Mesendoderm (in vitro differentiated cells): Measurements from ENCODE around the gene TMEM272.
A peak's percentile ranks its signal among the peaks of the same experiment; 100 is the strongest.

Experiments used
- DNase-seq: peaks from one replicate; pipeline ENCODE4 v3.0.0; 2013
- H2AK5ac ChIP-seq: 2 replicates; pipeline ENCODE4 v1.6.1; 2013; ENCODE audit warnings: low read length, inconsistent platforms
- H2BK120ac ChIP-seq: 2 replicates; pipeline ENCODE4 v1.6.1; 2013; ENCODE audit warnings: low read depth, mild to moderate bottlenecking, low read length, moderate library complexity, mixed read lengths
- H2BK15ac ChIP-seq: replicated peaks from 2 replicates; pipeline ENCODE4 v1.6.1; 2013; ENCODE audit warnings: low read depth, mild to moderate bottlenecking, moderate library complexity
- H2BK5ac ChIP-seq: 2 replicates; pipeline ENCODE4 v1.6.1; 2013; ENCODE audit warnings: low read length, inconsistent platforms
- H3K18ac ChIP-seq: 2 replicates; pipeline ENCODE4 v1.6.1; 2013; ENCODE audit warnings: mild to moderate bottlenecking, low read length, mixed read lengths
- H3K23ac ChIP-seq: one replicate; pipeline ENCODE4 v1.6.1; 2013; ENCODE audit warnings: low read length
- H3K27ac ChIP-seq: 2 replicates; pipeline ENCODE4 v1.5.1; 2013; ENCODE audit warnings: low read depth, mild to moderate bottlenecking, inconsistent platforms, low read length, moderate library complexity
- H3K27me3 ChIP-seq: 2 replicates; pipeline ENCODE4 v1.6.1; 2013; ENCODE audit warnings: low read length, control low read depth, mild to moderate bottlenecking, inconsistent platforms; ENCODE audit not compliant: insufficient read depth, poor library complexity
- H3K36me3 ChIP-seq: 2 replicates; pipeline ENCODE4 v1.6.1; 2013; ENCODE audit warnings: low read length, inconsistent platforms; ENCODE audit not compliant: control insufficient read depth, insufficient read depth
- H3K4ac ChIP-seq: one replicate; pipeline ENCODE4 v1.6.1; 2013; ENCODE audit warnings: low read depth, mild to moderate bottlenecking, low read length, moderate library complexity
- H3K4me1 ChIP-seq: 2 replicates; pipeline ENCODE4 v1.6.1; 2013; ENCODE audit warnings: low read depth, low read length, inconsistent platforms; ENCODE audit not compliant: control insufficient read depth
- H3K4me2 ChIP-seq: 2 replicates; pipeline ENCODE4 v1.6.1; 2013; ENCODE audit warnings: low read length
- H3K4me3 ChIP-seq: 2 replicates; pipeline ENCODE4 v1.5.1; 2013; ENCODE audit warnings: mild to moderate bottlenecking, low read length
- H3K56ac ChIP-seq: one replicate; pipeline ENCODE4 v1.6.1; 2013; ENCODE audit warnings: low read length
- H3K79me1 ChIP-seq: 2 replicates; pipeline ENCODE4 v1.6.1; 2013; ENCODE audit warnings: low read length, inconsistent platforms
- H3K79me2 ChIP-seq: 2 replicates; pipeline ENCODE4 v1.6.1; 2013; ENCODE audit warnings: mild to moderate bottlenecking, low read length; ENCODE audit not compliant: control insufficient read depth, insufficient read depth
- H3K9ac ChIP-seq: 2 replicates; pipeline ENCODE4 v1.6.1; 2013; ENCODE audit warnings: low read length, inconsistent platforms
- H4K5ac ChIP-seq: one replicate; pipeline ENCODE4 v1.6.1; 2013; ENCODE audit warnings: low read length
- H4K8ac ChIP-seq: one replicate; pipeline ENCODE4 v1.6.1; 2013; ENCODE audit warnings: low read depth, mild to moderate bottlenecking, control low read depth, low read length, moderate library complexity
- WGBS: extraction: QIAGEN DNeasy Blood & Tissue Kit; methylation state at CpG from one replicate; pipeline ENCODE4 v1.1.7; 2013; ENCODE audit warnings: low lambda C conversion rate, missing lambda C conversion rate; ENCODE audit not compliant: insufficient coverage; ENCODE audit errors: extremely low coverage; 5-methylcytosine and 5-hydroxymethylcytosine counted together

TMEM272 gene

GRCh38 chr13:51861723-51862300, 16.8 kb upstream of the TMEM272 start, which contains the start of gene CCDC70:
CCDC70 (plus strand) TSS chr13:51861969; CDS start chr13:51865412, 3,443 bp downstream.
- Histone ChIP-seq H3K79me1 (no peaks in the 10 kb centered on the region), H3K23ac (no peak within 1 kb of the TSS), H3K4me1 (no peaks in the 10 kb centered on the region), H3K27me3 (no peaks in the 10 kb centered on the region), H4K8ac (no peak within 1 kb of the TSS), H3K18ac (no peak within 1 kb of the TSS), H2BK15ac (no peak within 1 kb of the TSS), H2AK5ac (no peak within 1 kb of the TSS), H3K27ac (no peak within 1 kb of the TSS), H2BK120ac (no peak within 1 kb of the TSS), H3K4me3 (no peak within 1 kb of the TSS), H3K4me2 (no peak within 1 kb of the TSS), H4K5ac (no peak within 1 kb of the TSS), H2BK5ac (no peak within 1 kb of the TSS), H3K4ac (no peak within 1 kb of the TSS), H3K36me3 (no peaks in the 10 kb centered on the region), H3K79me2 (no peaks in the 10 kb centered on the region), H3K9ac (no peak within 1 kb of the TSS), H3K56ac (no peak within 1 kb of the TSS)
- DNase-seq, result no peak
- no CpG with 5 or more reads among the region's 5 CpGs for WGBS

- Histone ChIP-seq H4K8ac (no peak overlapping the region), H2AK5ac (no peak overlapping the region), H3K36me3 (no peaks in the 10 kb centered on the region), H3K56ac (no peak overlapping the region), H2BK120ac (no peak overlapping the region), H3K79me1 (no peaks in the 10 kb centered on the region), H3K4me3 (no peak overlapping the region), H4K5ac (no peak overlapping the region), H2BK5ac (no peak overlapping the region), H3K9ac (no peak overlapping the region), H3K27me3 (no peaks in the 10 kb centered on the region), H3K23ac (no peak overlapping the region), H3K4ac (no peak overlapping the region), H3K27ac (no peak overlapping the region), H3K18ac (no peak overlapping the region), H2BK15ac (no peak overlapping the region), H3K4me2 (no peak overlapping the region), H3K79me2 (no peaks in the 10 kb centered on the region), H3K4me1 (no peaks in the 10 kb centered on the region)
- DNase-seq, result no peak
- no CpG with 5 or more reads among the region's 11 CpGs for WGBS
Measured at GRCh38 chr13:51858433-51859247, 13.7 kb upstream of the TMEM272 start.

GRCh38 chr13:51856998-51857397, 12.0 kb upstream of the TMEM272 start:
- H2BK120ac ChIP-seq, result no peak overlapping the region
- H2BK5ac ChIP-seq, result no peak overlapping the region
- no peak overlapping the region for H2AK5ac ChIP-seq
- no peak overlapping the region for H3K9ac ChIP-seq
- H3K79me2 ChIP-seq, result no peaks in the 10 kb centered on the region
- no CpG with 5 or more reads among the region's 1 CpG for whole genome bisulfite sequencing
- H3K4me1 ChIP-seq, result no peaks in the 10 kb centered on the region
- no peaks in the 10 kb centered on the region for H3K36me3 ChIP-seq
- H3K23ac ChIP-seq, result no peak overlapping the region
- no peak overlapping the region for H2BK15ac ChIP-seq
- no peaks in the 10 kb centered on the region for H3K27me3 ChIP-seq
- no peak overlapping the region for H3K56ac ChIP-seq
- H3K79me1 ChIP-seq, result no peaks in the 10 kb centered on the region
- H4K8ac ChIP-seq, result no peak overlapping the region
- no peak overlapping the region for H3K18ac ChIP-seq
- H3K4ac ChIP-seq, result no peak overlapping the region
- DNase-seq, result no peak
- H3K4me3 ChIP-seq, result no peak overlapping the region
- H4K5ac ChIP-seq, result no peak overlapping the region
- H3K27ac ChIP-seq, result no peak overlapping the region
- H3K4me2 ChIP-seq, result no peak overlapping the region

GRCh38 chr13:51856027-51856736, 11.2 kb upstream of the TMEM272 start:
- no peak for DNase-seq
- Histone ChIP-seq H2BK5ac (no peak overlapping the region), H3K4me2 (no peak overlapping the region), H2BK15ac (no peak overlapping the region), H3K79me2 (no peaks in the 10 kb centered on the region), H3K79me1 (no peaks in the 10 kb centered on the region), H3K4ac (no peak overlapping the region), H3K4me1 (no peaks in the 10 kb centered on the region), H3K36me3 (no peaks in the 10 kb centered on the region), H3K9ac (no peak overlapping the region), H2BK120ac (no peak overlapping the region), H3K56ac (no peak overlapping the region), H2AK5ac (no peak overlapping the region), H3K23ac (no peak overlapping the region), H4K8ac (no peak overlapping the region), H4K5ac (no peak overlapping the region), H3K27me3 (no peaks in the 10 kb centered on the region), H3K18ac (no peak overlapping the region), H3K27ac (no peak overlapping the region), H3K4me3 (no peak overlapping the region)
- no CpG with 5 or more reads among the region's 1 CpG for WGBS

GRCh38 chr13:51849145-51850101, 4.4 kb upstream of the TMEM272 start:
- Histone ChIP-seq H4K5ac (no peak overlapping the region), H3K18ac (no peak overlapping the region), H3K4me2 (no peak overlapping the region), H3K9ac (peak overlapping the region; percentile 22), H2BK5ac (no peak overlapping the region), H3K4me3 (no peak overlapping the region), H3K4ac (no peak overlapping the region), H3K23ac (no peak overlapping the region), H2BK15ac (no peak overlapping the region), H2BK120ac (no peak overlapping the region), H3K56ac (no peak overlapping the region), H2AK5ac (no peak overlapping the region), H4K8ac (no peak overlapping the region), H3K4me1 (no peaks in the 10 kb centered on the region), H3K79me2 (no peaks in the 10 kb centered on the region), H3K27ac (no peak overlapping the region), H3K27me3 (no peaks in the 10 kb centered on the region), H3K79me1 (no peaks in the 10 kb centered on the region), H3K36me3 (no peaks in the 10 kb centered on the region)
- peak; percentile 90 for DNase-seq
- whole genome bisulfite sequencing, result no CpG with 5 or more reads among the region's 21 CpGs
